Testis (tissue), 3 donors: Measurements from ENCODE around the gene CTDSPL2. TPM values are rescaled to one million over a fixed set of nuclear protein-coding genes. Genes with fewer than 3 reads are reported as not detected.
"Not testable (repeated sequence)": the region's sequence is repeated elsewhere in the genome, so short reads cannot be mapped to it uniquely, and the experiment has no call there.

Experiments
- DNase-seq: peaks from one replicate; pipeline ENCODE4 v3.0.0-alpha.2; 2019
- H3K27ac ChIP-seq, 2 donors: fragments of 200-600 bp; sonication (generic); one replicate each; pipeline ENCODE4 v1.5.1; 2019
- H3K27me3 ChIP-seq: fragments of 200-600 bp; sonication (generic); one replicate; pipeline ENCODE4 v1.5.1; 2019
- H3K36me3 ChIP-seq: fragments of 200-600 bp; sonication (generic); one replicate; pipeline ENCODE4 v1.5.1; 2017; ENCODE audit warnings: low read depth; ENCODE audit errors: missing control alignments
- H3K4me1 ChIP-seq: fragments of 200-600 bp; sonication (generic); one replicate; pipeline ENCODE4 v1.5.1; 2019
- H3K4me3 ChIP-seq, 2 donors: fragments of 200-600 bp; sonication (generic); one replicate each; pipeline ENCODE4 v1.5.1; 2017 to 2019
- H3K9me3 ChIP-seq: fragments of 200-600 bp; sonication (generic); one replicate; pipeline ENCODE4 v1.5.1; 2017
- CTCF ChIP-seq, 3 experiments: fragments of 450-650 bp in 2 of 3; fragments of 200-600 bp in 1 of 3; sonication (generic) in 1 of 3; IDR thresholded peaks; one replicate each; pipeline ENCODE4 v1.5.1; 2016 to 2019; ENCODE audit warnings: antibody characterized with exemption in 3 of 3, mild to moderate bottlenecking in 2 of 3, moderate library complexity in 1 of 3
- POLR2A ChIP-seq: fragments of 450-650 bp; IDR thresholded peaks from one replicate; pipeline ENCODE4 v1.6.1; 2017; ENCODE audit warnings: antibody characterized with exemption, mild to moderate bottlenecking, moderate library complexity
- WGBS, 2 donors: methylation state at CpG; one replicate each; pipeline ENCODE4 v1.1.5; 2018; 5-methylcytosine and 5-hydroxymethylcytosine counted together
- intact Hi-C: fragments of 100-400 bp; cut with DNase I; formaldehyde crosslinking; loops from one replicate; pipeline ENCODE4 v1.15.1; 2023; ENCODE audit warnings: low total_unique reads
- polyA plus RNA-seq: library from polyadenylated mRNA; stranded (reverse); fragments of 350-450 nt; fragmentation: Illumina TruSeq; extraction: RNeasy Lipid Tissue Mini Kit (QIAGEN cat#74804); gene quantifications from one replicate; pipeline ENCODE4 v1.2.3, GENCODE V29; 2014; ENCODE audit warnings: low read depth, low replicate concordance; ENCODE audit not compliant: insufficient read depth
- total RNA-seq, 2 donors: library from RNA; depleted of rRNA; stranded (reverse); fragments of >200 nt; gene quantifications; one replicate each; pipeline ENCODE4 v1.2.3, GENCODE V29; 2016

The CTDSPL2 gene
- total and polyA plus RNA-seq, 3 donors from 2014 or later, result 27.7 to 71.2 (median 68.9) TPM

DNA sequence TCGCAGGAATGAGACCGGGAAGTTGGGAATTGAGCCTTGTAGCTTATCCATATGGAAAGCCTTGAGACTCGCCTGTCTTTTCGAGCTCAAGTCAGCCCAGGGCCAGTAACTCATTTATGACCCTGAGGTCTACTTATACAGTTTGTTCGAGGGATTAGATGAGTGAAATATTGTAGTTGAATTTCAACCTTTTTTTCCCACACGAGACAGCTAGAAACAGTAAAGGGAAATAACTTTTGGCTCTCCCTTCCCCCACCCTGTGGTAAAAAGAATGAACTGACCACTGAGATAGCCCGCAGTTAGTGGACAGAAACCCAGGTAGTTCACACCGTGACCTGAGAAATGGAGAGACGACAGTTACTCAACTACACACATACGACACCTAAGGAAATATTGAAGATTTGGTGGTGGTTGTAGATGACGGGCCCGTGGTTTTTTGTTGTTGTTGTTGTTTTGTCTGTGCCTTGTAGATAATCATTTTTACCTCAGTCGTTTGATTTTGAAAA is 110.4 kb downstream of the CTDSPL2 start:
- no peak for DNase-seq
- peak overlapping the region; percentile 93 to 96 for H3K27ac ChIP-seq
- no peaks in the 10 kb centered on the region for H3K27me3 ChIP-seq
- no peaks in the 10 kb centered on the region for H3K9me3 ChIP-seq
- TF ChIP-seq POLR2A, result no peak
- no peak for TF ChIP-seq CTCF (IDR thresholded peaks at IDR 0.05)
- WGBS, 2 donors, result 7 to 11% methylated on average over 13 of the region's 13 CpGs
- peak overlapping the region; percentile 85 to 99 for H3K4me3 ChIP-seq
- H3K36me3 ChIP-seq, result no peaks in the 10 kb centered on the region
- H3K4me1 ChIP-seq, result peaks cover 18% of the 10 kb centered on the region
- intact Hi-C loops, result no loop called here

- H3K4me3 ChIP-seq, result no peak overlapping the region
- no peak overlapping the region for H3K27ac ChIP-seq
- no peak for TF ChIP-seq CTCF (IDR thresholded peaks at IDR 0.05)
- TF ChIP-seq POLR2A, result no peak
- no peaks in the 10 kb centered on the region for H3K9me3 ChIP-seq
- peaks cover 19% of the 10 kb centered on the region for H3K4me1 ChIP-seq
- DNase-seq, result no peak
- intact Hi-C loops, result no loop called here
- 95% methylated on average over 4 of the region's 4 CpGs for whole genome bisulfite sequencing, 2 donors
- no peaks in the 10 kb centered on the region for H3K36me3 ChIP-seq
- H3K27me3 ChIP-seq, result no peaks in the 10 kb centered on the region
Observed at GRCh38 chr15:44541282-44541958, 114.0 kb downstream of the CTDSPL2 start.

DNA sequence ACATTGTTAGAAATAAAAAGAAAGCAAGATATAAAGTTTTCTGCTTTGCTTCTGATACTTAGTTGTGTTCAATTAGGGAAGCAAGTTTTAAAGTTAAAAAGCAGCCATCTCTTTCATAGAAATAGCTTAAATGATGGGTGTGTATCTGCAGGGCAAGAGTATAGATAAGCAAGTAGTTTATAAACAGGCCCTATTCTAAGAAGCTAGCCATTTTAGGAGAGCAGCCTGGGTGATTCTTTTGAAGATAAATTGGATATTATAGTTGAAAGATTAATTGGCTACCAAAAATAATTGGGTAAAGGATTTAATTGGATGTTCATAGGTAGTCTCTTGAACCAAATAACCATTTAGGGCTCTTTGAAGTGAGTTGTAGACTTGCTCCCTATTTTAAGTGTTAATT is 115.2 kb downstream of the CTDSPL2 start:
- Histone ChIP-seq H3K9me3 (no peaks in the 10 kb centered on the region), H3K27me3 (no peaks in the 10 kb centered on the region), H3K27ac (no peak overlapping the region), H3K4me3 (no peak overlapping the region), H3K4me1 (peaks cover 19% of the 10 kb centered on the region), H3K36me3 (no peaks in the 10 kb centered on the region)
- DNase-seq, result no peak
- TF ChIP-seq POLR2A (no peak), CTCF (IDR thresholded peaks at IDR 0.05) (no peak)
- intact Hi-C loops, result no loop called here

DNA sequence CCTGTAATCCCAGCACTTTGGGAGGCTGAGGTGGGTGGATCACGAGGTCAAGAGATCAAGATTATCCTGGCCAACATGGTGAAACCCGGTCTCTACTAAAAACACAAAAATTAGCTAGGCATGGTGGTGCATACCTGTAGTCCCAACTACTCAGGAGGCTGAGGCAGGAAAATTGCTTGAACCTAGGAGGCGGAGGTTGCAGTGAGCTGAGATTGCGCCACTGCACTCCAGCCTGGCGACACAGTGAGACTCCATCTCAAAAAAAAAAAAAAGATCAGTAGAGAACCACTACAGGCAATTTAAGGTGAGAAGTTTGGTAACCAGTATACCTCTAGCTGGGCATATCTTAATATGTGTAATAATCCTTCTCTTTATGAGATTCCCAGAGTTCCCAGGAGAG is 117.3 kb downstream of the CTDSPL2 start:
- DNase-seq, H3K4me1 ChIP-seq, H3K9me3 ChIP-seq, H3K27ac ChIP-seq, H3K27me3 ChIP-seq, H3K4me3 ChIP-seq, H3K36me3 ChIP-seq, intact Hi-C loops: not testable (repeated sequence)
- WGBS, 2 donors, result 88 to 95% methylated on average over 5 of the region's 5 CpGs

GRCh38 chr15:44545913-44546802 is 118.7 kb downstream of the CTDSPL2 start:
- no peak for TF ChIP-seq POLR2A
- peak in 1 of 3 experiments; percentile 16 for TF ChIP-seq CTCF (IDR thresholded peaks at IDR 0.05)
- no peak for DNase-seq
- Histone ChIP-seq H3K27me3 (no peaks in the 10 kb centered on the region), H3K4me1 (peaks cover 9% of the 10 kb centered on the region), H3K27ac (no peak overlapping the region), H3K36me3 (no peaks in the 10 kb centered on the region), H3K4me3 (no peak overlapping the region), H3K9me3 (no peaks in the 10 kb centered on the region)
- intact Hi-C loops, result no loop called here
- 65 to 73% methylated on average over 5 of the region's 5 CpGs for WGBS, 2 donors

- H3K9me3 ChIP-seq, H3K4me1 ChIP-seq, H3K36me3 ChIP-seq, H3K27me3 ChIP-seq, H3K4me3 ChIP-seq, DNase-seq, H3K27ac ChIP-seq, intact Hi-C loops: not testable (repeated sequence)
- WGBS, 2 donors, result 92 to 95% methylated on average over 9 of the region's 9 CpGs
Observed at GRCh38 chr15:44549152-44549551, 121.7 kb downstream of the CTDSPL2 start.
